Upper lobe of left lung (tissue), 4 donors: ENCODE results near the gene KANSL2.

Source experiments
- EP300 ChIP-seq, 4 donors: sonication (generic); formaldehyde crosslinking; IDR thresholded peaks; one replicate each; pipeline ENCODE4 v1.5.1; 2017; ENCODE audit warnings: antibody characterized with exemption in 4 of 4, control low read depth in 2 of 4
- POLR2A ChIP-seq, 4 donors: fragments of 450-650 bp; IDR thresholded peaks; one replicate each; pipeline ENCODE4 v1.5.1; 2016 to 2017; ENCODE audit warnings: antibody characterized with exemption in 4 of 4, mild to moderate bottlenecking in 2 of 4
- POLR2AphosphoS5 ChIP-seq, 2 donors: sonication (generic); formaldehyde crosslinking; IDR thresholded peaks; one replicate each; pipeline ENCODE4 v1.5.1; 2017; ENCODE audit warnings: antibody characterized with exemption in 2 of 2
- TF ChIP-seq, protein P1 (sequence below), 6 experiments: fragments of 450-650 bp in 4 of 6; fragments of 200-600 bp in 2 of 6; sonication (generic) in 2 of 6; IDR thresholded peaks; one replicate each; pipeline ENCODE4 v1.5.1; 2016 to 2019; ENCODE audit warnings: antibody characterized with exemption in 6 of 6

DNA sequence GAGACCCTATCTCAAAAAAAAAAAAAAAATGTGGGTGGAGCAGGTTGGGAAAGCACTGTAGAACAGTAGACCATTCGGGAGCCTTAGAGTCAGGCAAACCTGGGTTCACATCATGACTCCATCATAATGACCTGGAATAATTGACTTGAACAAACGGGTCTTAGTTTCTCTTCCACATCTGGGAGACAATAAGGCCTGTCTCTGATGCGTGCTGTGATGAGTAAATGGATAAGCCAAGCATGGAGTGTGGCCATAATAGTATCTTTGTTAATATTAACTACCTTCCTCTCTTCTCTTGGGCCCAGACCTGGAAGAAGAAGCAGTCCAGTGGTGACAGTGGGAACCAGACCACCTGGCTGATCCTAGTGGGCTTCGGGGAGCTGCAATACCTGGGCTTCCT is 54.5 kb downstream of the KANSL2 start:
- TF ChIP-seq POLR2AphosphoS5 (IDR thresholded peaks at IDR 0.05), result no peak
- no peak for TF ChIP-seq POLR2A (IDR thresholded peaks at IDR 0.05)
- TF ChIP-seq EP300 (IDR thresholded peaks at IDR 0.05), result no peak
- TF ChIP-seq, protein P1, sequence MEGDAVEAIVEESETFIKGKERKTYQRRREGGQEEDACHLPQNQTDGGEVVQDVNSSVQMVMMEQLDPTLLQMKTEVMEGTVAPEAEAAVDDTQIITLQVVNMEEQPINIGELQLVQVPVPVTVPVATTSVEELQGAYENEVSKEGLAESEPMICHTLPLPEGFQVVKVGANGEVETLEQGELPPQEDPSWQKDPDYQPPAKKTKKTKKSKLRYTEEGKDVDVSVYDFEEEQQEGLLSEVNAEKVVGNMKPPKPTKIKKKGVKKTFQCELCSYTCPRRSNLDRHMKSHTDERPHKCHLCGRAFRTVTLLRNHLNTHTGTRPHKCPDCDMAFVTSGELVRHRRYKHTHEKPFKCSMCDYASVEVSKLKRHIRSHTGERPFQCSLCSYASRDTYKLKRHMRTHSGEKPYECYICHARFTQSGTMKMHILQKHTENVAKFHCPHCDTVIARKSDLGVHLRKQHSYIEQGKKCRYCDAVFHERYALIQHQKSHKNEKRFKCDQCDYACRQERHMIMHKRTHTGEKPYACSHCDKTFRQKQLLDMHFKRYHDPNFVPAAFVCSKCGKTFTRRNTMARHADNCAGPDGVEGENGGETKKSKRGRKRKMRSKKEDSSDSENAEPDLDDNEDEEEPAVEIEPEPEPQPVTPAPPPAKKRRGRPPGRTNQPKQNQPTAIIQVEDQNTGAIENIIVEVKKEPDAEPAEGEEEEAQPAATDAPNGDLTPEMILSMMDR (IDR thresholded peaks at IDR 0.05), result no peak
